Measurements from ENCODE around the gene ELOB. TPM values are rescaled to one million over a fixed set of nuclear protein-coding genes. Genes with fewer than 3 reads are reported as not detected.

Gene ELOB
- total and polyA plus RNA-seq, 4 experiments from 2014 or later: 83.0 to 270 (median 177) TPM

GRCh38 chr16:2806286-2806685 is 29.2 kb upstream of the ELOB start:
- Mint-ChIP-seq H3K27me3 (peaks cover 12 to 15% of the 10 kb centered on the region in 2 donors), H3K27ac (no peak overlapping the region), H3K36me3 (no peaks in the 10 kb centered on the region), H3K9me3 (peaks cover 0 to 22% (median 13%) of the 10 kb centered on the region in 8 donors), H3K4me1 (no peaks in the 10 kb centered on the region), H3K4me3 (no peak overlapping the region)
- Histone ChIP-seq H3K27ac (ENCODE audit: low read depth, low read length) (no peak overlapping the region), H3K27me3 (ENCODE audit: insufficient read depth, low read length) (no peaks in the 10 kb centered on the region), H3K4me3 (ENCODE audit: low read length in 2 of 2) (no peak overlapping the region), H3K36me3 (ENCODE audit: insufficient read depth, low read length) (no peaks in the 10 kb centered on the region), H3K9me3 (ENCODE audit: control insufficient read depth in 1 of 2, low read length in 2 of 2) (peaks cover 0 to 12% of the 10 kb centered on the region in 2 donors), H3K4me1 (ENCODE audit: insufficient read depth, low read length) (no peaks in the 10 kb centered on the region)
- ChIA-PET POLR2A (ENCODE audit: partially characterized antibody) (no interaction called here), CTCF (ENCODE audit: partially characterized antibody) (no interaction called here)
- intact Hi-C loops (cut with micrococcal nuclease): no loop called here
- DNase-seq: no peak

- no peaks in the 10 kb centered on the region for H3K36me3 ChIP-seq (ENCODE audit: insufficient read depth, low read length)
- no peak overlapping the region for H3K27ac ChIP-seq (ENCODE audit: low read depth, low read length)
- H3K27me3 ChIP-seq (ENCODE audit: insufficient read depth, low read length): no peaks in the 10 kb centered on the region
- DNase-seq: no peak
- Mint-ChIP-seq H3K36me3 (no peaks in the 10 kb centered on the region), H3K27me3 (peaks cover 12 to 15% of the 10 kb centered on the region in 2 donors), H3K27ac (peak overlapping the region in 1 of 7 donors; percentile 53), H3K4me3 (no peak overlapping the region), H3K4me1 (no peaks in the 10 kb centered on the region), H3K9me3 (peaks cover 0 to 22% (median 13%) of the 10 kb centered on the region in 8 donors)
- no peaks in the 10 kb centered on the region for H3K4me1 ChIP-seq (ENCODE audit: insufficient read depth, low read length)
- peaks cover 0 to 12% of the 10 kb centered on the region in 2 donors for H3K9me3 ChIP-seq (ENCODE audit: control insufficient read depth in 1 of 2, low read length in 2 of 2)
- no peak overlapping the region for H3K4me3 ChIP-seq (ENCODE audit: low read length in 2 of 2)
- intact Hi-C loops (cut with micrococcal nuclease): no loop called here
- CTCF ChIA-PET (ENCODE audit: partially characterized antibody): no interaction called here
- POLR2A ChIA-PET (ENCODE audit: partially characterized antibody): no interaction called here
Measured at GRCh38 chr16:2804728-2805127, 27.6 kb upstream of the ELOB start.

- Mint-ChIP-seq H3K9me3 (peaks cover 0 to 18% (median 10%) of the 10 kb centered on the region in 8 donors), H3K27me3 (peaks cover 9 to 12% of the 10 kb centered on the region in 2 donors), H3K27ac (no peak overlapping the region), H3K4me1 (no peaks in the 10 kb centered on the region), H3K36me3 (no peaks in the 10 kb centered on the region), H3K4me3 (no peak overlapping the region)
- intact Hi-C loops (cut with micrococcal nuclease): no loop called here
- Histone ChIP-seq H3K27ac (ENCODE audit: low read depth, low read length) (no peak overlapping the region), H3K27me3 (ENCODE audit: insufficient read depth, low read length) (no peaks in the 10 kb centered on the region), H3K4me3 (ENCODE audit: low read length in 2 of 2) (no peak overlapping the region), H3K4me1 (ENCODE audit: insufficient read depth, low read length) (no peaks in the 10 kb centered on the region), H3K9me3 (ENCODE audit: control insufficient read depth in 1 of 2, low read length in 2 of 2) (peaks cover 0 to 12% of the 10 kb centered on the region in 2 donors), H3K36me3 (ENCODE audit: insufficient read depth, low read length) (no peaks in the 10 kb centered on the region)
- CTCF ChIA-PET (ENCODE audit: partially characterized antibody): no interaction called here
- POLR2A ChIA-PET (ENCODE audit: partially characterized antibody): no interaction called here
- no peak for DNase-seq
Measured at GRCh38 chr16:2803545-2804195, 26.6 kb upstream of the ELOB start.

- intact Hi-C loops (cut with micrococcal nuclease): no loop called here
- H3K36me3 Mint-ChIP-seq: no peaks in the 10 kb centered on the region
- Histone ChIP-seq H3K27ac (ENCODE audit: low read depth, low read length) (no peak overlapping the region), H3K4me3 (ENCODE audit: low read length in 2 of 2) (no peak overlapping the region), H3K9me3 (ENCODE audit: control insufficient read depth in 1 of 2, low read length in 2 of 2) (peaks cover 0 to 12% of the 10 kb centered on the region in 2 donors), H3K4me1 (ENCODE audit: insufficient read depth, low read length) (no peaks in the 10 kb centered on the region), H3K36me3 (ENCODE audit: insufficient read depth, low read length) (no peaks in the 10 kb centered on the region), H3K27me3 (ENCODE audit: insufficient read depth, low read length) (no peaks in the 10 kb centered on the region)
- H3K4me3 Mint-ChIP-seq: no peak overlapping the region
- peaks cover 0 to 18% (median 10%) of the 10 kb centered on the region in 8 donors for H3K9me3 Mint-ChIP-seq
- H3K27ac Mint-ChIP-seq: no peak overlapping the region
- peak in 1 of 5 donors; percentile 18 for DNase-seq
- H3K27me3 Mint-ChIP-seq: peaks cover 4 to 8% of the 10 kb centered on the region in 2 donors
- CTCF ChIA-PET (ENCODE audit: partially characterized antibody): no interaction called here
- no peaks in the 10 kb centered on the region for H3K4me1 Mint-ChIP-seq
- POLR2A ChIA-PET (ENCODE audit: partially characterized antibody): no interaction called here
Measured at GRCh38 chr16:2799859-2800226, 22.8 kb upstream of the ELOB start.

GRCh38 chr16:2799205-2799858 is 22.3 kb upstream of the ELOB start:
- Mint-ChIP-seq H3K9me3 (peaks cover 0 to 14% (median 9%) of the 10 kb centered on the region in 8 donors), H3K27me3 (peaks cover 3 to 10% of the 10 kb centered on the region in 2 donors), H3K36me3 (no peaks in the 10 kb centered on the region), H3K4me1 (no peaks in the 10 kb centered on the region), H3K4me3 (no peak overlapping the region), H3K27ac (no peak overlapping the region)
- no peak overlapping the region for H3K4me3 ChIP-seq (ENCODE audit: low read length in 2 of 2)
- intact Hi-C loops (cut with micrococcal nuclease): no loop called here
- no peak overlapping the region for H3K27ac ChIP-seq (ENCODE audit: low read depth, low read length)
- no peaks in the 10 kb centered on the region for H3K4me1 ChIP-seq (ENCODE audit: insufficient read depth, low read length)
- CTCF ChIA-PET (ENCODE audit: partially characterized antibody): no interaction called here
- H3K9me3 ChIP-seq (ENCODE audit: control insufficient read depth in 1 of 2, low read length in 2 of 2): peaks cover 0 to 10% of the 10 kb centered on the region in 2 donors
- no peaks in the 10 kb centered on the region for H3K36me3 ChIP-seq (ENCODE audit: insufficient read depth, low read length)
- peaks cover 4% of the 10 kb centered on the region for H3K27me3 ChIP-seq (ENCODE audit: insufficient read depth, low read length)
- peak in 1 of 5 donors; percentile 36 for DNase-seq
- POLR2A ChIA-PET (ENCODE audit: partially characterized antibody): no interaction called here

- no peak for DNase-seq
- peaks cover 0 to 9% (median 4%) of the 10 kb centered on the region in 8 donors for H3K9me3 Mint-ChIP-seq
Measured at GRCh38 chr16:2798723-2799204, 21.7 kb upstream of the ELOB start.

GRCh38 chr16:2795395-2796143 is 18.5 kb upstream of the ELOB start:
- intact Hi-C loops (cut with micrococcal nuclease): no loop called here
- Histone ChIP-seq H3K9me3 (ENCODE audit: control insufficient read depth in 1 of 2, low read length in 2 of 2) (no peaks in the 10 kb centered on the region), H3K36me3 (ENCODE audit: insufficient read depth, low read length) (no peaks in the 10 kb centered on the region), H3K4me1 (ENCODE audit: insufficient read depth, low read length) (no peaks in the 10 kb centered on the region), H3K27ac (ENCODE audit: low read depth, low read length) (no peak overlapping the region), H3K4me3 (ENCODE audit: low read length in 2 of 2) (no peak overlapping the region), H3K27me3 (ENCODE audit: insufficient read depth, low read length) (peaks cover 4% of the 10 kb centered on the region)
- Mint-ChIP-seq H3K36me3 (no peaks in the 10 kb centered on the region), H3K27ac (peak overlapping the region in 2 of 7 donors; percentile 18 to 78), H3K4me1 (no peaks in the 10 kb centered on the region), H3K4me3 (no peak overlapping the region), H3K27me3 (peaks cover 14 to 24% of the 10 kb centered on the region in 2 donors), H3K9me3 (no peaks in the 10 kb centered on the region)
- DNase-seq: peak in 1 of 5 donors; percentile 3
- POLR2A ChIA-PET (ENCODE audit: partially characterized antibody): no interaction called here
- CTCF ChIA-PET (ENCODE audit: partially characterized antibody): no interaction called here

More at GRCh38 chr16:2798723-2799204, 21.7 kb upstream of the ELOB start:
- Histone ChIP-seq H3K36me3 (ENCODE audit: insufficient read depth, low read length) (no peaks in the 10 kb centered on the region), H3K27me3 (ENCODE audit: insufficient read depth, low read length) (peaks cover 4% of the 10 kb centered on the region), H3K27ac (ENCODE audit: low read depth, low read length) (no peak overlapping the region), H3K4me3 (ENCODE audit: low read length in 2 of 2) (no peak overlapping the region), H3K4me1 (ENCODE audit: insufficient read depth, low read length) (no peaks in the 10 kb centered on the region), H3K9me3 (ENCODE audit: control insufficient read depth in 1 of 2, low read length in 2 of 2) (peaks cover 0 to 4% of the 10 kb centered on the region in 2 donors)
- ChIA-PET POLR2A (ENCODE audit: partially characterized antibody) (interaction anchor here (1.6 kb wide), 1 partner anchor 21 kb away, joined by 6 read pairs; the partner anchor contains the start of gene ELOB), CTCF (ENCODE audit: partially characterized antibody) (no interaction called here)
- Mint-ChIP-seq H3K36me3 (no peaks in the 10 kb centered on the region), H3K27ac (no peak overlapping the region), H3K4me3 (no peak overlapping the region), H3K27me3 (peaks cover 5 to 10% of the 10 kb centered on the region in 2 donors), H3K4me1 (no peaks in the 10 kb centered on the region)
- intact Hi-C loops (cut with micrococcal nuclease): no loop called here
